Measurements from ENCODE around the gene CDH20. TPM values are rescaled to one million over a fixed set of nuclear protein-coding genes. Genes with fewer than 3 reads are reported as not detected.

Gene CDH20
- total RNA-seq, 1 experiment from 2014 or later: not detected

- Histone ChIP-seq H3K27ac (ENCODE audit: low read length) (no peak overlapping the region), H3F3A (ENCODE audit: low read length, unreplicated experiment) (no peaks in the 10 kb centered on the region), H3K4me3 (ENCODE audit: low read length) (no peak overlapping the region), H3K9me2 (replicated peaks; ENCODE audit: low read length) (no peaks in the 10 kb centered on the region), H4K20me1 (ENCODE audit: low read length) (no peaks in the 10 kb centered on the region), H3K9me3 (ENCODE audit: low read length) (no peaks in the 10 kb centered on the region), H3K36me3 (ENCODE audit: low read depth, low read length) (no peaks in the 10 kb centered on the region), H3K4me2 (ENCODE audit: low read length) (no peak overlapping the region), H3K79me2 (ENCODE audit: low read length) (no peaks in the 10 kb centered on the region), H3K9ac (ENCODE audit: low read length) (no peak overlapping the region), H3K27me3 (ENCODE audit: low read length) (no peaks in the 10 kb centered on the region), H2AFZ (ENCODE audit: low read length) (no peak overlapping the region), H3K4me1 (ENCODE audit: insufficient read depth, low read length) (no peaks in the 10 kb centered on the region)
- CTCF ChIA-PET: interaction anchor here (0.6 kb wide), 1 partner anchor 298 kb away, joined by 3 read pairs; no protein-coding TSS in a partner anchor
- TF ChIP-seq EZH2phosphoT487 (IDR thresholded peaks at IDR 0.05; ENCODE audit: borderline replicate concordance, low read length): no peak
- TF ChIP-seq CTCF (conservative IDR thresholded peaks at IDR 0.05; ENCODE audit: low read depth, low read length): no peak
- TF ChIP-seq EZH2 (IDR thresholded peaks at IDR 0.05; ENCODE audit: low read length, unreplicated experiment): no peak
- DNase-seq: no peak
- no TSS peak for BruUV-seq (replicated peaks)
- intact Hi-C loops (cut with micrococcal nuclease): loop anchor here (5.0 kb wide), 1 partner anchor 347 kb away; no protein-coding TSS in a partner anchor
- no peak for ATAC-seq
- POLR2A ChIA-PET (ENCODE audit: unreplicated experiment): no interaction called here
These were observed 221.7 kb downstream of the CDH20 start for GRCh38 chr18:61554946-61555361.

GRCh38 chr18:61556316-61556715 lies 223.1 kb downstream of the CDH20 start:
- H3K4me3 ChIP-seq (ENCODE audit: low read length): no peak overlapping the region
- H3K27me3 ChIP-seq (ENCODE audit: low read length): no peaks in the 10 kb centered on the region
- H3K9me2 ChIP-seq (replicated peaks; ENCODE audit: low read length): no peaks in the 10 kb centered on the region
- ATAC-seq: no peak
- H2AFZ ChIP-seq (ENCODE audit: low read length): no peak overlapping the region
- no peaks in the 10 kb centered on the region for H3K79me2 ChIP-seq (ENCODE audit: low read length)
- H3K27ac ChIP-seq (ENCODE audit: low read length): no peak overlapping the region
- H3F3A ChIP-seq (ENCODE audit: low read length, unreplicated experiment): no peaks in the 10 kb centered on the region
- no peaks in the 10 kb centered on the region for H3K4me1 ChIP-seq (ENCODE audit: insufficient read depth, low read length)
- no peak overlapping the region for H3K4me2 ChIP-seq (ENCODE audit: low read length)
- CTCF ChIA-PET: no interaction called here
- DNase-seq: no peak
- no peaks in the 10 kb centered on the region for H3K9me3 ChIP-seq (ENCODE audit: low read length)
- POLR2A ChIA-PET (ENCODE audit: unreplicated experiment): no interaction called here
- intact Hi-C loops (cut with micrococcal nuclease): no loop called here
- TF ChIP-seq CTCF (conservative IDR thresholded peaks at IDR 0.05; ENCODE audit: low read depth, low read length) (no peak), EZH2 (IDR thresholded peaks at IDR 0.05; ENCODE audit: low read length, unreplicated experiment) (no peak), EZH2phosphoT487 (IDR thresholded peaks at IDR 0.05; ENCODE audit: borderline replicate concordance, low read length) (no peak)
- no TSS peak for BruUV-seq (replicated peaks)
- no peaks in the 10 kb centered on the region for H4K20me1 ChIP-seq (ENCODE audit: low read length)
- H3K36me3 ChIP-seq (ENCODE audit: low read depth, low read length): no peaks in the 10 kb centered on the region
- no peak overlapping the region for H3K9ac ChIP-seq (ENCODE audit: low read length)

GRCh38 chr18:61556862-61557261 lies 223.6 kb downstream of the CDH20 start:
- no peaks in the 10 kb centered on the region for H4K20me1 ChIP-seq (ENCODE audit: low read length)
- intact Hi-C loops (cut with micrococcal nuclease): no loop called here
- H3K27me3 ChIP-seq (ENCODE audit: low read length): no peaks in the 10 kb centered on the region
- H3K9me3 ChIP-seq (ENCODE audit: low read length): no peaks in the 10 kb centered on the region
- ChIA-PET CTCF (no interaction called here), POLR2A (ENCODE audit: unreplicated experiment) (no interaction called here)
- BruUV-seq (replicated peaks): no TSS peak
- no peaks in the 10 kb centered on the region for H3K4me1 ChIP-seq (ENCODE audit: insufficient read depth, low read length)
- no peak overlapping the region for H3K9ac ChIP-seq (ENCODE audit: low read length)
- no peak overlapping the region for H3K27ac ChIP-seq (ENCODE audit: low read length)
- DNase-seq (no peak), ATAC-seq (no peak)
- H3K4me3 ChIP-seq (ENCODE audit: low read length): no peak overlapping the region
- H3K9me2 ChIP-seq (replicated peaks; ENCODE audit: low read length): no peaks in the 10 kb centered on the region
- H3K36me3 ChIP-seq (ENCODE audit: low read depth, low read length): no peaks in the 10 kb centered on the region
- no peak for TF ChIP-seq EZH2phosphoT487 (IDR thresholded peaks at IDR 0.05; ENCODE audit: borderline replicate concordance, low read length)
- TF ChIP-seq CTCF (conservative IDR thresholded peaks at IDR 0.05; ENCODE audit: low read depth, low read length): no peak
- no peak for TF ChIP-seq EZH2 (IDR thresholded peaks at IDR 0.05; ENCODE audit: low read length, unreplicated experiment)
- H2AFZ ChIP-seq (ENCODE audit: low read length): no peak overlapping the region
- no peaks in the 10 kb centered on the region for H3K79me2 ChIP-seq (ENCODE audit: low read length)
- H3F3A ChIP-seq (ENCODE audit: low read length, unreplicated experiment): no peaks in the 10 kb centered on the region
- no peak overlapping the region for H3K4me2 ChIP-seq (ENCODE audit: low read length)
